Heart left ventricle (tissue), 16 donors: ENCODE results near the gene NFATC2. TPM values are rescaled to one million over a fixed set of nuclear protein-coding genes. Genes with fewer than 3 reads are reported as not detected.

Experiments used
- ATAC-seq, 4 donors: fragments of 200-7000 bp; cut with Tn5 transposase; one replicate each; pipeline ENCODE4 v1.9.1; 2020 to 2022; ENCODE audit warnings: moderate library complexity in 4 of 4, mild to moderate bottlenecking in 3 of 4, moderate number of reproducible peaks in 1 of 4
- DNase-seq, 5 donors: peaks; one replicate each; pipeline ENCODE4 v3.0.0-alpha.2; 2020
- H3K27ac ChIP-seq, 12 donors: fragments of 200-600 bp; sonication (generic) in 4 of 12; one replicate each; pipeline versions ENCODE4 v1.5.0 to v1.8.0; 2016 to 2022; ENCODE audit warnings: mild to moderate bottlenecking in 2 of 12
- H3K27me3 ChIP-seq, 9 donors: fragments of 200-600 bp; sonication (generic) in 2 of 9; one replicate each; pipeline versions ENCODE4 v1.5.1 to v1.8.0; 2016 to 2022; ENCODE audit warnings: mild to moderate bottlenecking in 3 of 9
- H3K36me3 ChIP-seq, 9 donors: fragments of 200-600 bp; sonication (generic) in 2 of 9; one replicate each; pipeline versions ENCODE4 v1.5.0 to v1.8.0; 2018 to 2022; ENCODE audit warnings: mild to moderate bottlenecking in 2 of 9
- H3K4me1 ChIP-seq, 12 donors: fragments of 200-600 bp; sonication (generic) in 4 of 12; one replicate each; pipeline versions ENCODE4 v1.5.0 to v1.8.0; 2016 to 2022; ENCODE audit warnings: mild to moderate bottlenecking in 3 of 12
- H3K4me3 ChIP-seq, 12 donors: fragments of 200-600 bp; sonication (generic) in 4 of 12; one replicate each; pipeline versions ENCODE4 v1.5.0 to v1.8.0; 2017 to 2022; ENCODE audit warnings: mild to moderate bottlenecking in 9 of 12, moderate library complexity in 4 of 12
- H3K9me3 ChIP-seq, 12 donors: fragments of 200-600 bp; sonication (generic) in 4 of 12; one replicate each; pipeline versions ENCODE4 v1.5.0 to v1.8.0; 2016 to 2022; ENCODE audit warnings: mild to moderate bottlenecking in 1 of 12
- CTCF ChIP-seq, 12 donors: fragments of 200-600 bp; sonication (generic) in 4 of 12; IDR thresholded peaks; one replicate each; pipeline versions ENCODE4 v1.5.0 to v1.8.0; 2018 to 2022; ENCODE audit warnings: antibody characterized with exemption in 12 of 12, mild to moderate bottlenecking in 5 of 12
- POLR2A ChIP-seq, 2 donors: fragments of 450-650 bp; IDR thresholded peaks; one replicate each; pipeline ENCODE4 v1.6.1; 2017; ENCODE audit warnings: antibody characterized with exemption in 2 of 2, mild to moderate bottlenecking in 2 of 2, moderate library complexity in 2 of 2
- WGBS, 4 donors: extraction: QIAGEN DNeasy Blood & Tissue Kit in 2 of 4; methylation state at CpG; one replicate each; pipeline versions ENCODE4 v1.1.5 to v1.1.7; 2013 to 2018; 5-methylcytosine and 5-hydroxymethylcytosine counted together
- intact Hi-C, 10 donors: fragments of 100-400 bp; cut with DNase I; formaldehyde crosslinking; loops; one replicate each; pipeline versions ENCODE4 v1.11.1 to v1.14.2; 2022
- polyA plus RNA-seq, 2 donors: library from polyadenylated mRNA; stranded (reverse); fragments of 200-250 nt; gene quantifications; one replicate each; pipeline ENCODE4 v1.2.3, GENCODE V29; 2013
- total RNA-seq, 9 donors: library from RNA; depleted of rRNA in 2 of 9; stranded (reverse); fragments of >200 nt in 2 of 9; fragmentation: NEBNext Ultra II Directional in 3 of 9; extraction: Animal tissue kit (Norgen Biotek cat#: 25700) in 3 of 9; gene quantifications; one replicate each; pipeline versions ENCODE4 v1.1.0 to v1.2.4, GENCODE V29; 2016 to 2023
- donor health status: ischemic (EF 13 %, LVEDD 7.1; RV severe dilation, severe dysfunction).
- donor health status: healthy with polysubstance abuse.
- donor health status: DM: no; HTN: yes; CAD: no.
- donor health status: DM: no; HTN: no; CAD: no.
- donor health status: ischemic (EF 25% LVEDD 6.9; RV normal size, moderate dysfunction).
- donor health status: ischemic (EF 25% LVEDD 5.7; RV mildly dilated, moderate dysfunction).
- donor health status: healthy.
- donor health status: DM: yes; HTN: yes; CAD: no.
- donor health status: ischemic (EF 35%, LVEDD 5.7; RV mildly dilated, moderate dysfunction).
- donor health status: nonischemic (EF 11% LVEDD 7.7; RV severe dilation, severe dysfunction).
- donor health status: DM: yes; HTN: yes; CAD: no.
- donor health status: PGD.
- donor health status: ischemic (EF 29% LVEDD 5.4; RV normal size, mild dysfunction).
- donor health status: nonischemic (EF 23%, LVEDD 6.1; RV moderate dilation, normal function).

Gene NFATC2
- total and polyA plus RNA-seq, 11 donors: 0.76 to 7.6 (median 3.2) TPM

GRCh38 chr20:51398552-51398951 lies 144.0 kb downstream of the NFATC2 start:
- H3K27ac ChIP-seq: no peak overlapping the region
- 88 to 92% (median 91%) methylated on average over 4 of the region's 4 CpGs for WGBS, 4 donors
- ATAC-seq (no peak), DNase-seq (no peak)
- intact Hi-C loops: no loop called here
- H3K4me3 ChIP-seq: no peak overlapping the region
- TF ChIP-seq CTCF (IDR thresholded peaks at IDR 0.05) (no peak), POLR2A (IDR thresholded peaks at IDR 0.05) (no peak)
- no peaks in the 10 kb centered on the region for H3K36me3 ChIP-seq
- H3K27me3 ChIP-seq: no peaks in the 10 kb centered on the region
- peaks cover 0 to 47% (median 15%) of the 10 kb centered on the region in 12 donors for H3K4me1 ChIP-seq
- H3K9me3 ChIP-seq: no peaks in the 10 kb centered on the region

GRCh38 chr20:51398083-51398482 lies 144.4 kb downstream of the NFATC2 start:
- Histone ChIP-seq H3K27ac (no peak overlapping the region), H3K9me3 (no peaks in the 10 kb centered on the region), H3K27me3 (no peaks in the 10 kb centered on the region), H3K4me3 (no peak overlapping the region), H3K36me3 (no peaks in the 10 kb centered on the region), H3K4me1 (peaks cover 0 to 51% (median 19%) of the 10 kb centered on the region in 12 donors)
- DNase-seq (no peak), ATAC-seq (no peak)
- intact Hi-C loops: no loop called here
- TF ChIP-seq POLR2A (IDR thresholded peaks at IDR 0.05) (no peak), CTCF (IDR thresholded peaks at IDR 0.05) (no peak)
- WGBS, 4 donors: 89 to 93% (median 91%) methylated on average over 10 of the region's 10 CpGs

GRCh38 chr20:51397137-51397536 lies 145.4 kb downstream of the NFATC2 start:
- Histone ChIP-seq H3K27ac (peak overlapping the region in 3 of 12 donors; percentile 26 to 50 (median 40)), H3K36me3 (no peaks in the 10 kb centered on the region), H3K4me1 (peaks cover 0 to 60% (median 26%) of the 10 kb centered on the region in 12 donors), H3K4me3 (no peak overlapping the region), H3K27me3 (no peaks in the 10 kb centered on the region), H3K9me3 (no peaks in the 10 kb centered on the region)
- DNase-seq (no peak), ATAC-seq (no peak)
- 86 to 98% (median 93%) methylated on average over 6 of the region's 6 CpGs for WGBS, 4 donors
- no peak for TF ChIP-seq POLR2A (IDR thresholded peaks at IDR 0.05)
- TF ChIP-seq CTCF (IDR thresholded peaks at IDR 0.05): no peak
- intact Hi-C loops: no loop called here

GRCh38 chr20:51396365-51396909 lies 146.1 kb downstream of the NFATC2 start:
- Histone ChIP-seq H3K36me3 (no peaks in the 10 kb centered on the region), H3K4me1 (peaks cover 0 to 65% (median 27%) of the 10 kb centered on the region in 12 donors), H3K27me3 (no peaks in the 10 kb centered on the region), H3K27ac (peak overlapping the region in 4 of 12 donors; percentile 26 to 50 (median 38)), H3K9me3 (no peaks in the 10 kb centered on the region), H3K4me3 (no peak overlapping the region)
- DNase-seq (no peak), ATAC-seq (peak in 3 of 4 donors; percentile 12 to 37 (median 31))
- intact Hi-C loops: no loop called here
- TF ChIP-seq CTCF (IDR thresholded peaks at IDR 0.05) (no peak), POLR2A (IDR thresholded peaks at IDR 0.05) (no peak)
- 54 to 66% (median 60%) methylated on average over 5 to 7 of the region's 7 CpGs for WGBS, 4 donors
